Pancreas (tissue), 10 donors: ENCODE data around the gene MYH14. TPM values are rescaled to one million over a fixed set of nuclear protein-coding genes. Genes with fewer than 3 reads are reported as not detected.

Experiments
- ATAC-seq, 4 donors: fragments of 200-7000 bp; cut with Tn5 transposase; one replicate each; pipeline versions ENCODE4 v1.8.0 to v1.9.1; 2020; ENCODE audit warnings: mild to moderate bottlenecking in 4 of 4, moderate library complexity in 4 of 4
- DNase-seq, 6 donors: peaks; one replicate each; pipeline ENCODE4 v3.0.0-alpha.2; 2020
- FAIRE-seq: peaks from 2 replicates; lab custom pipeline; 2012; peaks lifted over from hg19 to GRCh38; lab: Jason Lieb, UNC
- H3K27ac ChIP-seq, 4 donors: fragments of 200-600 bp; sonication (generic); 1 replicate in 3 of 4; 2 replicates in 1 of 4; pipeline versions ENCODE4 v1.5.0 to v1.8.0; 2020
- H3K27me3 ChIP-seq, 4 donors: fragments of 200-600 bp; one replicate each; pipeline ENCODE4 v1.8.0; 2021
- H3K36me3 ChIP-seq, 3 donors: fragments of 200-600 bp; sonication (generic) in 1 of 3; one replicate each; pipeline versions ENCODE4 v1.5.0 to v1.8.0; 2020 to 2021
- H3K4me1 ChIP-seq, 3 donors: fragments of 200-600 bp; one replicate each; pipeline ENCODE4 v1.8.0; 2021
- H3K4me3 ChIP-seq, 4 donors: fragments of 200-600 bp; sonication (generic) in 2 of 4; one replicate each; pipeline versions ENCODE4 v1.5.0 to v1.8.0; 2020 to 2021
- H3K9me3 ChIP-seq, 4 donors: fragments of 200-600 bp; one replicate each; pipeline ENCODE4 v1.8.0; 2021
- CTCF ChIP-seq, 4 donors: fragments of 200-600 bp; sonication (generic) in 3 of 4; IDR thresholded peaks; one replicate each; pipeline versions ENCODE4 v1.5.0 to v1.8.0; 2021; ENCODE audit warnings: antibody characterized with exemption in 4 of 4
- WGBS, 2 donors: extraction: QIAGEN DNeasy Blood & Tissue Kit; methylation state at CpG; one replicate each; pipeline ENCODE4 v1.1.7; 2013; 5-methylcytosine and 5-hydroxymethylcytosine counted together
- intact Hi-C, 3 donors: fragments of 100-400 bp; cut with DNase I; formaldehyde crosslinking; loops; one replicate each; pipeline versions ENCODE4 v1.11.1 to v1.14.2; 2022
- polyA plus RNA-seq, 2 donors: library from polyadenylated mRNA; stranded (reverse); fragments of 200-250 nt; gene quantifications; one replicate each; pipeline ENCODE4 v1.2.3, GENCODE V29; 2013
- total RNA-seq, 6 donors: library from RNA; stranded (reverse); fragmentation: NEBNext Ultra II Directional in 4 of 6; extraction: Animal tissue kit (Norgen Biotek cat#: 25700) in 4 of 6; gene quantifications; one replicate each; pipeline versions ENCODE4 v1.2.1 to v1.2.4, GENCODE V29; 2021 to 2023
- donor health status: healthy with polysubstance abuse.
- donor health status: DM: no; HTN: no; CAD: no; lungs with moderate emphysema.
- donor health status: DM: no; HTN: no; CAD: no.
- donor health status: control.
- donor health status: control.
- donor health status: Bipolar disorder and iron deficiency.
- donor health status: DM: yes; HTN: yes; CAD: no.
- donor health status: DM: no; HTN: no; CAD: no.
- donor health status: DM: no; HTN: no; CAD: no.
- donor health status: DM: yes; HTN: yes; CAD: no.

The MYH14 gene
- total and polyA plus RNA-seq, 8 donors = 21.4 to 75.7 (median 34.4) TPM

GRCh38 chr19:50174100-50174793 is 29.2 kb upstream of the MYH14 start:
- Histone ChIP-seq H3K27ac (no peak overlapping the region), H3K4me3 (no peak overlapping the region), H3K4me1 (no peaks in the 10 kb centered on the region), H3K9me3 (no peaks in the 10 kb centered on the region), H3K36me3 (no peaks in the 10 kb centered on the region), H3K27me3 (no peaks in the 10 kb centered on the region)
- intact Hi-C loops = no loop called here
- TF ChIP-seq CTCF (IDR thresholded peaks at IDR 0.05) = no peak
- FAIRE-seq (no peak), ATAC-seq (no peak), DNase-seq (no peak)
- WGBS, 2 donors = 28 to 35% methylated on average over 5 of the region's 5 CpGs

- WGBS, 2 donors = 69 to 72% methylated on average over 10 of the region's 10 CpGs
- H3K4me3 ChIP-seq = no peak overlapping the region
- intact Hi-C loops = no loop called here
Measured at GRCh38 chr19:50175924-50176323, 27.5 kb upstream of the MYH14 start.

DNA sequence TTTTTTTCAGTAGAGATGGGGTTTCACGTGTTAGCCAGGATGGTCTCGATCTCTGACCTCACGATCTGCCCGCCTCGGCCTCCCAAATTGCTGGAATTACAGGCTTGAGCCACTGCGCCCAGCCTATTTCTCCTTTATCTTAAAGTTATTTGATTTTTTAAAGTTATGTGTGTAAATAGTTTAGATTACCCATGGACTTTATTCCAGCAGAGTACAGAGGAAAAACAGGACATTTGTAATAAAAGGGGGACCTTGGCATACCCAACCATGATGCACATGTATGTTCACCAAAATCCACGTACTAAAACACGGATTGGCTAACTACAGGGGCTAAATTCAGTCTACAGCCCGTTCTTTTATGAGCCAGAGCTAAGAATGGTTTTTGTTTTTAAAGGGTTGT is 26.6 kb upstream of the MYH14 start:
- FAIRE-seq = no peak
- Histone ChIP-seq H3K4me3 (no peak overlapping the region), H3K27me3 (no peaks in the 10 kb centered on the region), H3K4me1 (no peaks in the 10 kb centered on the region), H3K27ac (no peak overlapping the region), H3K36me3 (no peaks in the 10 kb centered on the region), H3K9me3 (no peaks in the 10 kb centered on the region)
- 67 to 81% methylated on average over 9 of the region's 9 CpGs for WGBS, 2 donors
- TF ChIP-seq CTCF (IDR thresholded peaks at IDR 0.05) = no peak
- intact Hi-C loops = no loop called here
- no peak for DNase-seq
- no peak for ATAC-seq

More at GRCh38 chr19:50175924-50176323, 27.5 kb upstream of the MYH14 start:
- Histone ChIP-seq H3K27ac (no peak overlapping the region), H3K36me3 (no peaks in the 10 kb centered on the region), H3K9me3 (no peaks in the 10 kb centered on the region), H3K27me3 (no peaks in the 10 kb centered on the region), H3K4me1 (no peaks in the 10 kb centered on the region)
- ATAC-seq (no peak), DNase-seq (no peak), FAIRE-seq (no peak)
- TF ChIP-seq CTCF (IDR thresholded peaks at IDR 0.05) = no peak

- Histone ChIP-seq H3K36me3 (no peaks in the 10 kb centered on the region), H3K9me3 (no peaks in the 10 kb centered on the region), H3K27me3 (no peaks in the 10 kb centered on the region), H3K4me3 (no peak overlapping the region), H3K27ac (peak overlapping the region in 1 of 4 donors; percentile 47), H3K4me1 (no peaks in the 10 kb centered on the region)
- DNase-seq (no peak), ATAC-seq (no peak), FAIRE-seq (no peak)
- WGBS, 2 donors = 40 to 49% methylated on average over 1 of the region's 1 CpG
- TF ChIP-seq CTCF (IDR thresholded peaks at IDR 0.05) = no peak
- intact Hi-C loops = no loop called here
Measured at GRCh38 chr19:50178320-50178719, 25.1 kb upstream of the MYH14 start.

DNA sequence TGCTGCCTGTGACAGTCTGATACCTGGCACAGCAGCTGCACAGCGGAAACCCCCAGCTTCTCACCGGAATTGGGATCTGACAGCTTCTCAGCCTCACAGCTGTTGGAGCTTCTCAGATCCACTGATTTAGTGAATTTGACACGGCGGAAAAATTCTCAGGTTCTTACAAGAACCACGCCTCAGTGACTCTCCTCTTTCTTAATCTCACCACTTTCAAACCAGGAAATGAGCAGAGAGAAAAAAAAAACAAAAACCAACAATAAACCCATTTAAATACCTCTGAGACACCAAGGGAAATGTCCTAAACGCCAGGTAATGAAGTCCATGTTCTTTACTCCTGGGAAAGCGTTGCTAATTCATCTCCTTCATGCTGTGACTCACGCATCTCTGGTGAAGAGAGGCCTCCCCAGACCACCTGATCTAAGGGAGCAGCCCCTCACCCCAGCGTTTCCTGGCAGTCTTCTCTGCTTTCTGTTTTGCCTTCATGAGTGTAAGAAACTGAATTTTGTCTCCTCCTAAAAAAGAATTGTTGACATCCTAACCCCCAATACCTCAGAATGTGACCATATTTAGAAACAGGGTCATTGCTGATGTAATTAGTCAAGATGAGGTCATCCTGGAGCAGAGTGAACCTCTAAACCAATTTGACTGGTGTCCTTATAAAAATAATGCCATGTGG is 24.4 kb upstream of the MYH14 start:
- no peaks in the 10 kb centered on the region for H3K9me3 ChIP-seq
- no peaks in the 10 kb centered on the region for H3K27me3 ChIP-seq
- DNase-seq (no peak), FAIRE-seq (no peak), ATAC-seq (peak in 3 of 4 donors; percentile 24 to 57 (median 31))
- H3K4me3 ChIP-seq = no peak overlapping the region
- intact Hi-C loops = no loop called here
- no peaks in the 10 kb centered on the region for H3K36me3 ChIP-seq
- peak overlapping the region in 2 of 4 donors; percentile 46 to 47 for H3K27ac ChIP-seq
- TF ChIP-seq CTCF (IDR thresholded peaks at IDR 0.05) = no peak
- H3K4me1 ChIP-seq = no peaks in the 10 kb centered on the region
- WGBS, 2 donors = 38 to 46% methylated on average over 9 of the region's 9 CpGs
